Lower leg skin (tissue), 3 donors: Measurements from ENCODE around the gene PCED1B.

ENCODE experiments used
- POLR2A ChIP-seq, 2 donors: fragments of 450-650 bp; IDR thresholded peaks; one replicate each; pipeline ENCODE4 v1.6.1; 2016 to 2017; ENCODE audit warnings: antibody characterized with exemption in 2 of 2, mild to moderate bottlenecking in 1 of 2, moderate library complexity in 1 of 2
- TF ChIP-seq, protein P1 (sequence below), 3 donors: fragments of 450-650 bp; IDR thresholded peaks; one replicate each; pipeline ENCODE4 v1.5.1; 2016; ENCODE audit warnings: antibody characterized with exemption in 3 of 3, mild to moderate bottlenecking in 3 of 3, moderate library complexity in 2 of 3

DNA sequence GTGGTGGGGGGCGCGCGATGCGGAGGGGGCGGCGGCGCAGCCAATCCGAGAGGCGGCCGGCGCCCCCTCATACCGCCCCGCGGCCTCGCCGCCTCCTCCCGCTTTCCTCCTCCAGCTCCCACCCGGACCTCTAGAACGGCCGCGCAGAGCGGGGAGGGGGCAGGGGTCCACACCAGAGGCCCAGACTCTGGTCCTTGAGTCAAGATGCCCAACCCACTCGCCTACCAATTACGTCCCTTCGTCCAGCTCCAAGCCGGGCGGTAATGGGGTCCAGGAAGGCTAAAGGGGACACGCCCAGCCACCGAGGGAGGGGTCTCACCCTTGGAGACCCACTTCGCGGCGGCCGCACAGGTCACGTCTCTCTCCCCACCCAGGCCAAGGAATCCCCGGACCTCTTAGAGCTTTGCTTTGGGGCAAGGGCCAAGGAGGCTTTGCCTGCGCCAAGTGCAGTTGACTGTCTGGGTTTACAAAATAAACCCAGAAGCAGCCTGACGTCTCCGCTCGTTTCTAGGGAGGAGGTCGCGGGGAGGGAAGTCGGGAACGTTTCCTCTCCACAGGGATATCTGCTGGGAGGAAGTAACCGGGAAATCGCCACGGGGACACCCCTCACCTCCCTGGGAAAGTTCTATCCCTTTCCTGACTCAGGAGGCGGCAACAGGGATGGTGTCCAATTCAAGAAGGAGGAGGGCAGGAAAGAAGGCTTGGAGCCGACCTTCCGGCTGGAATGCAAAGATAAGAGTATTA, 732 bp downstream of the PCED1B start:
- TF ChIP-seq POLR2A (IDR thresholded peaks at IDR 0.05), result no peak
- TF ChIP-seq, protein P1, sequence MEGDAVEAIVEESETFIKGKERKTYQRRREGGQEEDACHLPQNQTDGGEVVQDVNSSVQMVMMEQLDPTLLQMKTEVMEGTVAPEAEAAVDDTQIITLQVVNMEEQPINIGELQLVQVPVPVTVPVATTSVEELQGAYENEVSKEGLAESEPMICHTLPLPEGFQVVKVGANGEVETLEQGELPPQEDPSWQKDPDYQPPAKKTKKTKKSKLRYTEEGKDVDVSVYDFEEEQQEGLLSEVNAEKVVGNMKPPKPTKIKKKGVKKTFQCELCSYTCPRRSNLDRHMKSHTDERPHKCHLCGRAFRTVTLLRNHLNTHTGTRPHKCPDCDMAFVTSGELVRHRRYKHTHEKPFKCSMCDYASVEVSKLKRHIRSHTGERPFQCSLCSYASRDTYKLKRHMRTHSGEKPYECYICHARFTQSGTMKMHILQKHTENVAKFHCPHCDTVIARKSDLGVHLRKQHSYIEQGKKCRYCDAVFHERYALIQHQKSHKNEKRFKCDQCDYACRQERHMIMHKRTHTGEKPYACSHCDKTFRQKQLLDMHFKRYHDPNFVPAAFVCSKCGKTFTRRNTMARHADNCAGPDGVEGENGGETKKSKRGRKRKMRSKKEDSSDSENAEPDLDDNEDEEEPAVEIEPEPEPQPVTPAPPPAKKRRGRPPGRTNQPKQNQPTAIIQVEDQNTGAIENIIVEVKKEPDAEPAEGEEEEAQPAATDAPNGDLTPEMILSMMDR (IDR thresholded peaks at IDR 0.05), result no peak
